Stimulated activated CD8-positive, alpha-beta memory T cell treated with anti-CD3 and anti-CD28 coated beads, Interleukin-7, amount 100 ng/mL, for 1 hour (primary cell): ENCODE measurements around the gene IL19.

Experiments used
- DNase-seq, 2 donors: peaks; one replicate each; pipeline ENCODE4 v3.0.0-alpha.2; 2020; ENCODE audit warnings: low read depth in 2 of 2

The IL19 gene

GRCh38 chr1:206859082-206859521 is 88.5 kb downstream of the IL19 start:
- no peak for DNase-seq

- DNase-seq: no peak
These were observed 89.6 kb downstream of the IL19 start for GRCh38 chr1:206860165-206860564.

GRCh38 chr1:206863266-206863665 is 92.7 kb downstream of the IL19 start:
- DNase-seq: no peak

- peak; percentile 69 to 84 for DNase-seq
These were observed 94.5 kb downstream of the IL19 start, which contains the start of gene IL20 for GRCh38 chr1:206864939-206865671. TSS of gene IL20 (plus strand) at chr1:206865623. CDS start at chr1:206865853, 230 bp downstream.

DNA sequence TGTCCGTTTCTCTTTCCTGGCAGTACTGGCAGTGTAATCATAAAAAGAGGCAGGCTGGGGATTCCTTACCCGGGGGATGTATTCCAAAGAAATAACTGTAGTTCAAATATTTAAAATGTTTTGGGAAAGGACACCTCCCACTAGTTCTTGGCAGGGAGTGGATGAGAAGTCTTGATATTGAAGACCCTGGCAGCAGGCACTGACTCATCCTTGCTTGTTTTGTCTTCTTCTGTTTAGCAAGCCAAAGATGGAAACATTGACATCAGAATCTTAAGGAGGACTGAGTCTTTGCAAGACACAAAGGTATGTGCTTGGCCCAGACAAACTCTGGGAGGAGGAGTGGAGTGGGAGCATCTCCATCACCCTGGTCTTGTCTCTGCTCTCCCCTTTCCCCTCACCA is 95.5 kb downstream of the IL19 start:
- no peak for DNase-seq

DNA sequence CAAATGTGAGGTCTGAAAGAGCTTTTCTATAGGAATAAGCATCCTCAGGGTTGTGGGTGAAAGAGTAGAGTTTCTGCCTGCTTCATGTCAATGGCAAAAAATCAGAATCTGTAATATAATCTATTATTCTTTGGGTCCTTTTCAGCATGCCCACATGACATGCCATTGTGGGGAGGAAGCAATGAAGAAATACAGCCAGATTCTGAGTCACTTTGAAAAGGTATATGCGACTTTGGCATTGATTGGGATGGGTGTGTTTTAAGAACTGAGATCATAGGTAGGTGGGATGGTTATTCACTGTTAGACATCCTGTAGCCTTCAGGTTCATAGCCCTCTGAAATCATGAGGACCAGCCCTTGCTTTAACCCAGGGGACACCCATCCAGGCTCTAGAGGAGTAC is 96.7 kb downstream of the IL19 start:
- no peak for DNase-seq

DNA sequence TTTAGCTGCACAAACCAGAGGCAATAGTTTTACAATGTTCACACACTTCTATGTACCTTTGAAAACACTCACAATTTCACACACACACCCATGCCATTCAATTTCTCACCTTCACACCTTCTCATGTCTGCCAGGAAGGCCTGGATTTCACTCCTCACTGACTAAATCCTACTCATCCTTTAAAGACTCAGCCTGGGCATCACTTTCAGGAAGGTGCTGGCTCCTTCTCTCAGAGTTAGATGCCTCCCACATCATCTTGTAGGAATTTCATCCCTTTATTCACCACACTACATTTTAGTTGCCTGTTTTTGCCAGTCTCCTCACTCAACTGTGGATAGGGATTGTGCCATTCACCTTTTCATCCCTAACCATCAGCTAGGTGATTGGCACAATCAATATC is 97.1 kb downstream of the IL19 start:
- no peak for DNase-seq

- no peak for DNase-seq
These were observed 97.7 kb downstream of the IL19 start for GRCh38 chr1:206868264-206868663.

DNA sequence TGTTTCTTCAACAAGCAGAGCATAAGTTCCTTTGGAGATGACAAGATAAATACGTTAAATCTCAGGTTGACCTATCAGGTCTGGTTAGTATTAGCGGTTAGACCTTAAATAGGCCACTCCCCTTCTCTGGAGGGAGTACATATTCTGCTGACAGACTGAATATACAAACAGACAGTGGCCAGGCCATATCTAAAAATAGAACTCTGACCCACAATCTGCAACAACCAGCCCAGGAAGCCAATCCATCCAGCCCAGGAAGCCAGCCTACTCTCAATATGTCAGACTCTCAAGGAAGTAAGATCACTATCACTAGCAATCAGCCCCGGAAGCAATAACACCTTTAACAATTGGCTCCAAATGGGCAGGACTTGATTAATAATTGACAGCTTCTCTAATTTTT is 101.6 kb downstream of the IL19 start:
- DNase-seq: no peak

DNA sequence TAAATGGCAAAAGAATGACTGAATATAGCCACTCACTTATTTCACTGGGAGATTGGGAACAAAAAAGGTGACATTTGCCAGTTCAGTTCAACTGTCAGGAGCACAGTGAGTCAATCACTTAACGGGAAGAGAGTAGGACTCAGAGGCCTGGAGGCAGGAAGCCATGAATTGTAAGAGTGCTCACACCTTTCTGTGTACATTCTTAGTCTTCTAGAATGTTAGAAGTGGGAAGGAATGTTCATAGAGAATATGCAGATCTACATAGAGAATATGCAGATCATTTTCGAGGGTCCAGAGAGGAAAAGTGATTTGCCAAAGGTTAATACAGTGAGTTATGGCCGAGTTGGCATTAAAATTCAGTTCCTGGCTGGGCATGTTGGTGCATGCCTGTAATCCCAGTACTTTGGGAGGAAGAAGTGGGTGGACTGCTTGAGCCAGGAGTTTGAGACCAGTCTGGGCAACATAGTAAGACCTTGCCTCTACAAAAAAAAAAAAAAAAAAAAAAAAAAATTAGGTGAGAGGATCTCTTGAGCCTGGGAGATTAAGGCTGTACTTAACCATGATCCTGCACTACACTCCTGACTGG is 103.1 kb downstream of the IL19 start:
- no peak for DNase-seq

GRCh38 chr1:206875752-206876377 is 105.3 kb downstream of the IL19 start:
- no peak for DNase-seq

GRCh38 chr1:206878456-206878855 is 107.9 kb downstream of the IL19 start:
- no peak for DNase-seq

DNA sequence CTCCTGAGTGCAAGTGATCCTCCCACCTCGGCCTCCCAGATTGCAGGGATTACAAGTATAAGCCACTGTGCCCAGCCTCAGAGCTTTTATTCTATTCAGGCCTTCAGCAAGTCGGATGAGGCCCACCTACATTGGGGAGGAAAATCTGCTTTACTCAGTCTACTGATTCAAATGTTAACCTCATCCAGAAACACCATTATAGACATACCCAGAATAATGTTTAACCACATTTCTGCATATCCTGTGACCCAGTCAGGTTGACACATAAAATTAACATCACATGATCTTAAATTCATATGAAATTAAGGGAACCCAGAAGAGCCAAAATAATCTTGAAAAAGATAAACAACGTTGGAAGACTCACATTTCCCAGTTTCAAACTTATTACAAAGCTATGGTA is 109.7 kb downstream of the IL19 start:
- no peak for DNase-seq

DNA sequence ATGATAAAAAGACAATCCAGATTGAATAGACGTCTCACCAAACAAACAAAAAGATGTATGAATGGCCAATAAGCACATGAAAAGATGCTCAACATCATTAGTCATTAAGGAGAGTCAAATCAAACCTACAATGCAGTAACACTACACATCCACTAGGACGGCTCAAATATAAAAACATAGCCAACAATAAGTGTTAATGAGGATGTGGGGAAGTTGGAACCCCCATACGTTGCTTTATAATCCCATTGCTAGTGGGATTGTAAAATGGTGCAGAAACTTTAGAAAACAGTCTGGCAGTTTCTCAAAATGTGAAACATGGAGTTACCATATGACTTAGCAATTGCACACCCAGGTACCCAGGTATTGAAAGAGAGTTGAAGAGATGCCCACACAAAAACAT is 112.0 kb downstream of the IL19 start:
- no peak for DNase-seq

GRCh38 chr1:206883160-206883559 is 112.6 kb downstream of the IL19 start:
- no peak for DNase-seq

- no peak for DNase-seq
These were observed 113.3 kb downstream of the IL19 start for GRCh38 chr1:206883876-206884275.

GRCh38 chr1:206885341-206886060 is 114.9 kb downstream of the IL19 start:
- no peak for DNase-seq

DNA sequence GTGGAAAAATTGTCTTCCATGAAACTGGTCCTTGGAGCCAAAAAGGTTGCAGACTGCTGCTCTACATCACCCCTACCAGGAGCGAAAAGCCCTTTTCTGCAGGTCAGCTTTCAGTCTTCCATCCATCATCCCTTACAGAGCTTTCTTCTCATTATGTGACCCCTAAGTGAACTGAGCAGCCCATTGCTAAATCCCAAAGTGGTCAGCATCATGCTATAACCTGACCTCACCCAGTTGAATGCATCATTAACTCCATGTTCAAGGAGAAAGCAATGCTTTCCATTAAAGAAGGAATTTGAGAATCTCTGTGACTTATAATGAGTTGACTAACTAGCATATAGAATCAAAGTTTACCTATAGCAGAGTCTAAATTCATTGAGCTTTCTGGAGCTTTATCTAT is 116.3 kb downstream of the IL19 start:
- DNase-seq: no peak

GRCh38 chr1:206887701-206888100 is 117.1 kb downstream of the IL19 start:
- no peak for DNase-seq

DNA sequence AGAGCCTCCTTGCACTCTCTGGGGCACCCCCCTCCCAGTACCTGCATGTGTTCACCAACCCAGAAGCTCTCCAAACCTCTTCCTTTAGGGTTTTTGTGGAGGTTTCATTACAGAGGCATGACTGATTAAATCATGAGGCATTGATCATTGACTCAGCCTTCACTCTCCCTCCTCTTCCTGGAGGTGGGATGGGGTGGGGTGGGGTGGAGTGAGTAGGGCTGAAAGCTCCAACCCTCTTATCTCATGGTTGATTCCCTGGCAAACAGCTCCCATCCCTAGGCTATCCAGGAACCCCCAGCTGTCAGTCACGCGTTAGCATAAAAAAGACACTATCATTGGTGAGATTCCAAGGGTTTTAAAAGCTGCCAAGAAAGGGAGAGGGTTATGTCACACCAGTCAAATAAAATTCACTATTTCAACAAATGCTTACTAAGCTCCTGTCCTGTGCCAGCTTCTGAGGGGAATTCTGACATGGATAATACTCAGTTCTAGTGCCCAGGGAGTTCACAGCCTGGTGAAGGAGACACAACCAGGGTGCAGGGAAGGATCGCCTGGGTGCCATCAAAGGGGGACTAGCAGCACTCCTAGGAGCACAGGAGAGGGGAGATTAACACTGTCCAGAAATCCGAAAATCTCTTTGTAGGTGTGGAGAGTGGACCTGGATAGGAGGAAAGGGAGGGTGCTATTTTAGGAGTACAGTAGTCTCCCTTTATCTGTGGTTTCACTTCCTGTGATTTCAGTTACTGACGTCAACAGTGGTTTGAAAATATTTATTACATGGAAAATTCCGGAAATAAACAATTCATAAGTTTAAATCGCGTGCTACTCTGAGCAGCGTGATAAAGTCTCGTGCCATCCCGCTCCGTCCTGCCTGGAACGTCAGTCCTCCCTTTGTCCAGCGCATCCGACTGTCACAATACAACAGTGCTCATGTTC is 119.8 kb downstream of the IL19 start:
- no peak for DNase-seq

GRCh38 chr1:206891412-206891811 is 120.8 kb downstream of the IL19 start:
- DNase-seq: no peak
